Left hindlimb (tissue), 1 donor: ENCODE results near the gene SHROOM4.
A peak's percentile ranks its signal among the peaks of the same experiment; 100 is the strongest.

Experiments
- DNase-seq: peaks from one replicate; pipeline ENCODE4 v3.0.0-alpha.2; 2018

The SHROOM4 gene

GRCh38 chrX:50813843-50814661 lies at the start of gene SHROOM4:
TSS of gene SHROOM4 (minus strand) at chrX:50814194. CDS start at chrX:50814018, 176 bp downstream.
- peak; percentile 84 for DNase-seq

GRCh38 chrX:50863471-50863870 lies 49.5 kb upstream of the SHROOM4 start:
- no peak for DNase-seq

- no peak for DNase-seq
Measured at GRCh38 chrX:50860518-50860917, 46.5 kb upstream of the SHROOM4 start.

GRCh38 chrX:50858548-50858947 lies 44.6 kb upstream of the SHROOM4 start:
- no peak for DNase-seq

- no peak for DNase-seq
Measured at GRCh38 chrX:50853399-50853798, 39.4 kb upstream of the SHROOM4 start.

GRCh38 chrX:50852524-50852923 lies 38.5 kb upstream of the SHROOM4 start:
- no peak for DNase-seq

- no peak for DNase-seq
Measured at GRCh38 chrX:50842221-50842620, 28.2 kb upstream of the SHROOM4 start.

GRCh38 chrX:50839730-50840129 lies 25.7 kb upstream of the SHROOM4 start:
- DNase-seq, result no peak

- no peak for DNase-seq
Measured at GRCh38 chrX:50838820-50839600, 25.0 kb upstream of the SHROOM4 start.

GRCh38 chrX:50827996-50828395 lies 14.0 kb upstream of the SHROOM4 start:
- no peak for DNase-seq

GRCh38 chrX:50825825-50826224 lies 11.8 kb upstream of the SHROOM4 start:
- no peak for DNase-seq

- no peak for DNase-seq
Measured at GRCh38 chrX:50818986-50819385, 5.0 kb upstream of the SHROOM4 start.

GRCh38 chrX:50815120-50815519 lies 1.1 kb upstream of the SHROOM4 start:
- DNase-seq, result no peak

GRCh38 chrX:50814701-50815100 lies 707 bp upstream of the SHROOM4 start:
- DNase-seq, result no peak

GRCh38 chrX:50812995-50813842 lies 775 bp downstream of the SHROOM4 start:
- DNase-seq, result peak; percentile 54

GRCh38 chrX:50805276-50805675 lies 8.7 kb downstream of the SHROOM4 start:
- no peak for DNase-seq

- no peak for DNase-seq
Measured at GRCh38 chrX:50801135-50801534, 12.9 kb downstream of the SHROOM4 start.

GRCh38 chrX:50799531-50799961 lies 14.4 kb downstream of the SHROOM4 start:
- DNase-seq, result peak; percentile 35

GRCh38 chrX:50798783-50799182 lies 15.2 kb downstream of the SHROOM4 start:
- no peak for DNase-seq

GRCh38 chrX:50787099-50787498 lies 26.9 kb downstream of the SHROOM4 start:
- DNase-seq, result no peak

- DNase-seq, result no peak
Measured at GRCh38 chrX:50780144-50780543, 33.9 kb downstream of the SHROOM4 start.

GRCh38 chrX:50779694-50780093 lies 34.3 kb downstream of the SHROOM4 start:
- no peak for DNase-seq

- no peak for DNase-seq
Measured at GRCh38 chrX:50778272-50778671, 35.7 kb downstream of the SHROOM4 start.
